B cell (primary cell): Measurements from ENCODE around the gene APOM.

Source experiments
- EZH2 ChIP-seq: IDR thresholded peaks from 2 replicates; pipeline ENCODE4 v1.6.1; 2012; ENCODE audit warnings: borderline replicate concordance, low read depth, mild to moderate bottlenecking, moderate library complexity, low read length; ENCODE audit not compliant: insufficient read depth, poor library complexity, severe bottlenecking
- TF ChIP-seq, protein P1 (sequence below): fragments of 200-600 bp; IDR thresholded peaks from one replicate; pipeline ENCODE4 v1.8.0; 2022; ENCODE audit warnings: antibody characterized with exemption, mild to moderate bottlenecking

DNA sequence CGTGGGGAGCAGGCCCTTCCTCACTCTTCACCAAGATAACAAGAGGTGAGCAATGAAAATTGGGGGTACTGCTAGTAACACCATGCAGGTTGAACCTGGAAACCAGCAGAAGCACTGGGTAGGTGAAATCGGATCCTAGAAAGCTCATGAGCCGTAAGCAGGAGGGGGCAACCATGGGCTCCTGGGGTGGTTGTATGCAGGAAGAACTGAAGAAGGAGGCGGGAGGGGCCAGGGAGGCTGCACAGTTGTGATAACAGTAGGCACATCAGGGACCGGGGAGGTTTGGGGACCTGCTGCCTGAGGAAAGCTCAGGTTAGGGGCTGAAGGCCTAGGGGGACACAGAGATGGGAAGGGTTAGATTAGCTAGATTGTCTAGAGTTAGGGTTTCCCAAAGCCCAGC, 30.8 kb downstream of the APOM start:
- TF ChIP-seq EZH2 = no peak
- TF ChIP-seq, protein P1, sequence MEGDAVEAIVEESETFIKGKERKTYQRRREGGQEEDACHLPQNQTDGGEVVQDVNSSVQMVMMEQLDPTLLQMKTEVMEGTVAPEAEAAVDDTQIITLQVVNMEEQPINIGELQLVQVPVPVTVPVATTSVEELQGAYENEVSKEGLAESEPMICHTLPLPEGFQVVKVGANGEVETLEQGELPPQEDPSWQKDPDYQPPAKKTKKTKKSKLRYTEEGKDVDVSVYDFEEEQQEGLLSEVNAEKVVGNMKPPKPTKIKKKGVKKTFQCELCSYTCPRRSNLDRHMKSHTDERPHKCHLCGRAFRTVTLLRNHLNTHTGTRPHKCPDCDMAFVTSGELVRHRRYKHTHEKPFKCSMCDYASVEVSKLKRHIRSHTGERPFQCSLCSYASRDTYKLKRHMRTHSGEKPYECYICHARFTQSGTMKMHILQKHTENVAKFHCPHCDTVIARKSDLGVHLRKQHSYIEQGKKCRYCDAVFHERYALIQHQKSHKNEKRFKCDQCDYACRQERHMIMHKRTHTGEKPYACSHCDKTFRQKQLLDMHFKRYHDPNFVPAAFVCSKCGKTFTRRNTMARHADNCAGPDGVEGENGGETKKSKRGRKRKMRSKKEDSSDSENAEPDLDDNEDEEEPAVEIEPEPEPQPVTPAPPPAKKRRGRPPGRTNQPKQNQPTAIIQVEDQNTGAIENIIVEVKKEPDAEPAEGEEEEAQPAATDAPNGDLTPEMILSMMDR = no peak
